Inflammatory macrophage (primary cell): ENCODE data around the gene TM9SF3.
A peak's percentile ranks its signal among the peaks of the same experiment; 100 is the strongest.

Experiments used
- DNase-seq, 2 donors: peaks; one replicate each; pipeline ENCODE4 v3.0.0-alpha.2; 2020 to 2022

The TM9SF3 gene

DNA sequence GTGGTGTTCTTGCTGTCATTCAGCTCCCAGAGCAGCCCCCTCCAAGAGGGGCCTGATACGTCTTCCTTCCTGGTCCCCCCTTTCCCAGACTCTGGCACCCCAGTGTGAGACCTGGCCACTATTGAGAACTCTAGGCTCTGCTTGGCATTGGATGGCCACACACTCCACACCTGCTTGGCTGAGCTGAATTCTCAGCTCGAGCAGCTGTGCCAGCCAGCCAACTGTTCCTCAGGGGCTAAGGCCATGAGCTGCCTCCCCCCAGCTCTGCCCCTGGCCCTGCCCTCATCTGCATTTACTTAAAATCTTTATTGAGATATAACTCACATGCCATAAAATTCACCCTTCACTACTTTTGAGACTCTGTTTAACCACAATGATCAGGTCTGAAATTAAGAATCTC, 79.8 kb downstream of the TM9SF3 start:
- no peak for DNase-seq

GRCh38 chr10:96505150-96506136, 81.4 kb downstream of the TM9SF3 start:
- DNase-seq: no peak

GRCh38 chr10:96502561-96503282, 84.1 kb downstream of the TM9SF3 start:
- DNase-seq: no peak

DNA sequence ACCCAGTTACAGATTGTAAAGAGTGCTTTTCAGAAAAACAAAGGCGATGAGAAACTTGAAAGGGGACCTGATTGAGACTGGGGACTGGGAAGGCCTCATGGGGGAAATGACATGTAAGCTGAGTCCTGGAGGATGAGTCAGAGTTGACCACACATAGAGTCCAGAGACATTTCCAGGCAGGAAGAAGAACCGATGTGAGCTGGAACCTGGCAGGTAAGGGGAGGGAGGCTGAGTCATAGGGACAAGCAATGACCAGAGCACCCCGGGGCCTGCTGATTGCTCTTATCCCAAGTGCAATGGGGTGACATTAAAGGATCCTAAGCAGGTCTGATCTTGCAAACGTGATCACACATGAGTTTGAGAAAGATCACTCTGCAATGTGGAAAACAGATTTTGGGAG, 84.8 kb downstream of the TM9SF3 start:
- DNase-seq: no peak

- DNase-seq: no peak
These were observed 86.3 kb downstream of the TM9SF3 start for GRCh38 chr10:96500519-96500918.

DNA sequence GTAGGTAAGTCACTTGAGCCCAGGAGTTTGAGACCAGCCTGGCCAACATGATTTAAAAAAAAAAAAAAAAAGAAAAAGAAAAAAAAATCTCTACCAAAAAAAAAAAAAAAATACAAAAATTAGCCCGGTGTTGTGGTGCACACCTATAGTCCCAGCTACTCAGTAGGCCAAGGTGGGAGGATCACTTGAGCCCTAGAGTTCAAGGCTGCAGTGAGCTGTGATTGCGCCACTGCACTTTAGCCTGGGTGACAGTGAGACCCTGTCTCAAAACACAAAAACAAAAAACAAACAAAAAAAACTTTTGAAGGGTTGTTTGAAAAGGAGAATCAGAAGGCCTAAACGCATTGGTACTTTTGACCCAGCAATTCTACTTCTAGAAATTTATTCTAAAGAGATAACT, 86.8 kb downstream of the TM9SF3 start:
- DNase-seq: no peak

DNA sequence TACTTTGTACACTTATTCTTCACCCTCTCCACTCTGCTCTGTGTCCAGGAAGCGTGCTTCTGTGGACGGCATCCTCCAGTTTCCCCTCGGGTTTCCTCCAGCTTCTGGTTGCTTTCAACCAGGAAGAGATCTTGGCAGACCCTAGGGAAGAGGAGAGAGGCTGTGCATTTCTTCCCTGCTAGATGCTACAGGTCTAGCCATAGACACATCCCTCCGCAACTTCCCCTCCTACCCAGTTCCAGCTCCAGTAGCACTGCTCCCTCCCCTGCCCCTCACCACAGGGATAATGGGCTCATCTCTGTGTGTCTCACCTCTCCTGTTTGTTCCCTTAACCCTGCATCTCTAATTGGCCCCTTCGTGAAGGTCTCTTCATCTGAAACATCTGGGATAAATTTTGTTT, 89.4 kb downstream of the TM9SF3 start:
- DNase-seq: no peak

DNA sequence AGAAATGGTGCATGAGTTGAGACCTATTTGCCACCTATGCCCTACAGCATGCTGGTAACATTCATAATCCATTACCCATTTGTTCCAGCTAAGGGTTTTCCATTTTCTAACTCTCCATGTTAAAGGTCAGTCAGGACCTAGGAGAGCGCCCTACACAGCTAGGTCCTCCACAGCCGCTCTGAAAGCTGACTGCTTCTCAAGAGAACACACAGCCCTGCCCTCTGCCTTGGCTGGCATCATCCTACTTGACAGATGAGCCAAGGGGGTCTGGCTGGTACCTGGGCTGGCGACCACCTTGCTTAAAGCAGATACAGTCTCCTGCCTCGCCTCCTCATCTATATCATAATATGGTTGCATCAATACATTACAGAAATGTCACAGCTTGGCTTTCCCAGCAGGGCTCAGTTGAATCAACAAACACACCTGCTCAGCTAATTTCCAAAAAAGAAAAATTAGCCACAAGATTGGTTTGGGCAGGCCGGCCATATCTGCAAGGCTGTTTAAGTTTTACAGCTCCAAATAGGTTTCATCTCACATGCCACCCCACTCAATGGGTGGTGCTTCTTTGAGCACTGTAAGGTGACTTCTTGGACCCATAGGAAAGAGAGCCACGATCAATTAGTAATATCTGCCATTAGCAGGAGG, 90.4 kb downstream of the TM9SF3 start:
- peak in 1 of 2 donors; percentile 12 for DNase-seq

DNA sequence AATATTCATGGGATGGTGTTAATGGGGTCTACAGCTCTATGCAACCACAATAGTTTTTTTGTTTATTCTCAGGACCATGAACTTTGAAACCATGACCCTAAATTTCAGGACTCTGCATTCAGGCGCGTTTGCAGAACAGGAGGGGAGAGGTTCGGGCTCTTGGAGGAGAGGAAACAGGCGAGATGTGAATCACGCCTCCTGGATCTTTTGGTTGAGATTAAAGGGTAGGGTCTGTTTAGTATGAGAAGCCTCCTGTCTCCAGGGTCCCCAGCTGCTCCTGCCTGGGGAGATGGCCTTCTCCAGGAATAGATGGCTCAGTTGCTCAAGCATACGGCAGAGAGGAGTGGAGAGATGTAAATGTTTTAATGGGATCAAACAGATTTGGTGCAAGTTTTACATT, 91.3 kb downstream of the TM9SF3 start:
- no peak for DNase-seq

DNA sequence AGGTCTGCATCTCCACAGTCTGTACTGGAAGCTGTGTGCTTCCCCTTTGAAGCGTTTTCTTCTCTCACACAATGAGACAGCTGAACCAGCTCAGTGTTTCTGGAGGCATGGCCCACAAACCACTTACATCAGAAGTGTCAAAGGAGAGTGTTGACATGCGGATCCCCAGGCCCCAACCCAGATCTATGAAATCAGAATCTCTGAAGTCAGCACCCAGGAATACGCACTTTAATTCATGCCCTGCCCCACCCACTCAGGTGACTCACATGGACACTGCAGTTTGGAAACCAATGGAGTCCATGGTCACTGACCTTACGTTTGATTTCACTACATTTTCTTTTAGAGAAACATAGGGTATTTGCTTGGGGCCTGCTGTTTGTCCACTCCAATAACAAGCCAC, 92.1 kb downstream of the TM9SF3 start:
- no peak for DNase-seq

- no peak for DNase-seq
These were observed 92.8 kb downstream of the TM9SF3 start for GRCh38 chr10:96493871-96494525.

DNA sequence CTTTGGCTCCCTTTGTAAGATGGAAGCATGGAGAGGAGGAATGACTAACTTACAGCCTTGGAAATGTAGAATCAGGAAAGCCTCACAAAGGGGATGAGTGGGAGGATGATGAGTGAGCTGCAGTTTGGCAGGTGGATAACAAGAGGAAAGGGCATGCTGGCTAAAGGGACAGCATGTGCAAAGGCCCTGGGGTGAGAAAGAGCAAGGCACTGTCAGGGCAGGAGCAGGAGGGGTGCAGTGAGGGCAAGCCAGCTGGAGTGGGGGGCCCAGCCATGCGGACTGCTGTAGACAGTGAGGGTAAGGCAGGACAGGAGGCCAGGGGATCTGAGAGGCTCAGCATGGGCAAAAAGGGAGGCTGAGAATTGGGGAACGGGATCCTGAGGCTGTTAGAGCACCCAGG, 93.6 kb downstream of the TM9SF3 start:
- DNase-seq: no peak

DNA sequence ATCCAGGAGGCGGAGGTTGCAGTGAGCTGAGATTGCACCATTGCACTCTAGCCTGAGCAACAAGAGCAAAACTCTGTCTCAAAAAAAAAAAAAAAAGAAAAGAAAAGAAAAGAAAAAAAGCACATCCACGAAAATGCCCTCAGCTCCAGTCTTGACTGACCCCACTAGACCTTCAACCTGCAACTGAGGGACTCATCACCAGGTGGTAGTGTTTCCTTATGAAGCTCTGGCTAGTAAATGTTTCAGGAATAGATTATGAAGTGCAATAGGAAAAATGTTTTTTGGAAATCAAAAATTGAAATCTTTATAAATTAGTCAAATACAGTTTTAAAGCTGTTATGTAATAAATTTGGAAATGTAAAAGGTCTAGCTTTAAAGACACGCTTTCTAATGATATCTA, 95.5 kb downstream of the TM9SF3 start:
- DNase-seq: no peak

GRCh38 chr10:96488161-96488935, 98.5 kb downstream of the TM9SF3 start:
- DNase-seq: no peak

DNA sequence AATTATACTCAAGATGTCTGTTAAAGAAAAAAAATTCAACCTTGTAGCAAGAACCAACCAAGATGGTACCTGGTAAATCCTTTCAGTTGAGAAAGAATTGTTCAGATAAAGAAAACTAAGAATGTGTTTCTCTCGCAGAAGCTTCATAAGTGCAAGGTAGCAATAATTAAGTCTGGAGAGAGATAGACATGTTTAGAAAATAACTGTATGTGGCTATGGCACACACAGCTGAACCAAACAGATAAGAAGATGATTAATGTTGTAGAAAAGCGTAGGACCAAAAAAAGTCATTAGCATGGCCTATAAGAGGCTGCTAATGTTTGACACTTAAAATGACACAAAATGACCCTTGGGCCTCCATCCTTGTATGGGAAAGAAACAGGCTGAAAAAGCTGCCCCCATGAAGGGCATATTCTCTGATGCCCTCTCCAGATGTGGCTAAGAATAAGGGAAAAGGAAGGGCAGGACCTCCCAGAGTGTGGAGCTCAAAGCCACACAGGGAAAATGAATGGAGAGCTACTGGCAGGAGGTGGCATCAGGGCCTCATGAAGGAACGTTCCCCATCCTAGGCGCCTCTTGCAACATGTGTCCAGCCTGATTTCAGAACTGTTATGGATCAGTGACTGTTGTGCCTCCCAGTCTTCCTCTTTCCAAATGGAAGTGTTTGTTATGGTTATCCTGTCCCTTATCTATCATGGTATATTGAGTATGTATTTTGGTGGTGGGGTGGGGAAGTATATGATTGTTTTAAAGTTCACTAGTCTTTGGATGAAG, 103.8 kb downstream of the TM9SF3 start:
- no peak for DNase-seq

DNA sequence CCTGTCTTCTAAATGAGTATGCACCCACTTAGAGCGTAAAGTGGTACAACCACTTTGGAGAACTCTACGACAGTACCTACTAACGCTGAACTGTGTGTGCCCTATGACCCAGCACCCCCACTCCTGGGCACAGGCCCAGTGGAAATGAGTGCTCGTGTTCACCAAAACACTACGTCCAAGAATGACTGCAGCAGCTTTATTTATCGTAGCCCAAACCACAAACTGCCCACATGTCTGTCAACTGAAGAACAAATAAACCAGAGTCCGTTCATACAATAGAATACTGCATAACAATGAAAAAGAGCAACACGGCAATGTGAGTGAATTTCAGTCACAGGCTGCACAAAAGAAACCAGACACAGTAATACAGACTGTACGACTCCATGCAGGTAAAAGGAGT, 108.5 kb downstream of the TM9SF3 start:
- DNase-seq: no peak

GRCh38 chr10:96473866-96474265, 112.9 kb downstream of the TM9SF3 start:
- DNase-seq: no peak

- peak in 1 of 2 donors; percentile 22 for DNase-seq
These were observed 116.6 kb downstream of the TM9SF3 start for GRCh38 chr10:96470116-96470743.

GRCh38 chr10:96468845-96469244, 118.0 kb downstream of the TM9SF3 start:
- no peak for DNase-seq
